Measurements from ENCODE around the gene JAZF1.

Gene JAZF1

DNA sequence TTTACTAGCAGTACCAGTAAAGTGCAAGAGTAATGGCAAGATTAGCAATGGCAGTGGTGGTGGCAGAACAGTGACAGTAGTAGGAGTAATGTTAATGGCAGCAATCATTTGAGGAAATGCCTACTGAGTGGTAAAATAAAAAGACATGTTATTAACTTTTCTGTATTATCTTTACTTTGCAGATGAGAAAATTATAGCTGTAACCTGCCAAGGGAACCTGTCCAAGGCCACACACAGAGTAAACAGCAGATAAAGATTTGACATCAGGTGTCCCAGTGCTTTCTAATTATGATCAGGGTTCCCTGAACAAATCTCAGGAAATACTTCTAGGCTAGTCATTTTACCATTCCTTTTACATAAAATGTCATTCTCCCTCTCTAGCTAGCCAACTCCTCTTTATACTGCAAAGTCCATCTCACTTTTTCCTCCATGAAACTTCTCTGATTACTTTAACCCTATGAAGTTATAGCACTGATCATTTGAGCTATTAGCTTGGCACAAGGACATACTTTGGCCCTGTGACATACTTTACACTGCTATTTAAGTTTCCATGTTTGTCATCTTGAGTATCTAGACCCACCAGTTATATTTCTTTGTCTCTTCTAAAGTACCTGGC lies 221.6 kb downstream of the JAZF1 start:
- no peak for DNase-seq

DNA sequence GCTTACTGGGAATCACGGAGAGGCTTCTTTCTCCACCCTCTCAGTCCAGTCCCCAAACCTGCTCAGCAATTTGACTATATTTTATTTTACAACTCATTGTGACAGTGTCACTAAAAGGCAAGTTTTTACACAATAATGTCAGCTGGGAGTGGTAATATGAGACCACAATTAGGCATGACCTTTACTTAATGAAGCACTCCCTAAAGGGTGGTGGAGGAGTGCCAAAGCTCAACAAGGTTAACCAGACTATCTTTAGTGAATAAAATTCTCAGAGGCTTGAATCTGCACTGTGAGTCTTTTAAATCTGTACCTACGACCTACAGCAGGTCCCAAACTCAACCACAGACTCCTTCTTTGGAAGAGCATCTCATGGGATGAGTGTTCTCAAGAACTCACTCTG lies 225.0 kb downstream of the JAZF1 start:
- DNase-seq: no peak

DNA sequence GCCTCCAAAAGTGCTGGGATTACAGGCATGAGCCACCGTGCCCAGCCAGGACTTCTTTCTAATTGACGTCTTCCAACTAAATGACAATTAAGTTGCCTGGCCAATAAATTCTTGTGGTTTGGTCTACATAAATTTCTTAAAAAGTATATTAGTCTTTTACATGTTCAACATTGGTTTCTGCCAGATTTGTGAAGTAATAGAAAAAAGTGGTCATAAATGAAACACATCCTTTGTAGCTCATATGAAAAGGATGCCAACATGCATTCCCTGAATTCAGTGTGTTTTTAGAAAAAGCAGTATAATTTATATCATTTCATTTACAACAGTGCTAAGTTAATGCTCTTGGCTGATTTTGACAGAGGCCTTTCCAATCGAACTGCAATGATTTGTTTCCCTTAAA lies 225.6 kb downstream of the JAZF1 start:
- no peak for DNase-seq

DNA sequence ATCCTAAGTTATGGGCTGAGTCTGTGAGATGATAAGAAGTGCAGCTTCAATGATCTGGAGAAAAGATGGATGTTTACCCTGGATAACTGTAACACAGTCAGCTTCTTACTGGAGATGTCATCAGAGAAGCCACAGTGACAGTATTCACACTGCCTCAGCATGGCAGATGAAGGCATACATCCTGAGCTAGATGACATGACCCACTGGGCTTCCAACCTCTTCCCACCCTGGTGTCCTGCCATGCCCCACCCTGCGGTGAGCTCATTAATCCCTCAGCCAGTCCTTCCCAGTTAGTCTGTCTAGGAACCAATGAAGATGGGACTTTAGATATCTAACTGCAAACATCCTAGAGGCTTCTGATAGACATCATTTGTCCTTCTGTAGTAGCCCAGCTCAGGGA lies 226.8 kb downstream of the JAZF1 start:
- DNase-seq: no peak

DNA sequence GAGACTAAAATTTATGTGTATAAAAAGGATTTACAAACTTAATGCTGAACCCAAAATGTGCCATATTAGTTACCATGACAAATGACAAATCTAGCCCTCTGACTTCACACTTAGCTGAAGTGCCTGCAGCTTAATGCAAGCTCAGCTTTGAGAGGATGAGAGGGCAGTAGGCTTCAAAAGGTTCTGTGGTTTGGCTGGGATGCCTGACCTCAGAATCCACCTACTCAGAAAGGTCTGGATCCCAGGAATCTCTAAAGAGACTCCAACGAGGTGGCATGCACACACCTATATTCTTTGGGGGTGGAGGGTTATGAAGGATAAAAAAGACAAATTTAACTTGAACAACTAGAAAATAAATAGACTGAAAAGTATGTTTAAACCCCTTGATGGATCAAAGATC lies 227.2 kb downstream of the JAZF1 start:
- no peak for DNase-seq

DNA sequence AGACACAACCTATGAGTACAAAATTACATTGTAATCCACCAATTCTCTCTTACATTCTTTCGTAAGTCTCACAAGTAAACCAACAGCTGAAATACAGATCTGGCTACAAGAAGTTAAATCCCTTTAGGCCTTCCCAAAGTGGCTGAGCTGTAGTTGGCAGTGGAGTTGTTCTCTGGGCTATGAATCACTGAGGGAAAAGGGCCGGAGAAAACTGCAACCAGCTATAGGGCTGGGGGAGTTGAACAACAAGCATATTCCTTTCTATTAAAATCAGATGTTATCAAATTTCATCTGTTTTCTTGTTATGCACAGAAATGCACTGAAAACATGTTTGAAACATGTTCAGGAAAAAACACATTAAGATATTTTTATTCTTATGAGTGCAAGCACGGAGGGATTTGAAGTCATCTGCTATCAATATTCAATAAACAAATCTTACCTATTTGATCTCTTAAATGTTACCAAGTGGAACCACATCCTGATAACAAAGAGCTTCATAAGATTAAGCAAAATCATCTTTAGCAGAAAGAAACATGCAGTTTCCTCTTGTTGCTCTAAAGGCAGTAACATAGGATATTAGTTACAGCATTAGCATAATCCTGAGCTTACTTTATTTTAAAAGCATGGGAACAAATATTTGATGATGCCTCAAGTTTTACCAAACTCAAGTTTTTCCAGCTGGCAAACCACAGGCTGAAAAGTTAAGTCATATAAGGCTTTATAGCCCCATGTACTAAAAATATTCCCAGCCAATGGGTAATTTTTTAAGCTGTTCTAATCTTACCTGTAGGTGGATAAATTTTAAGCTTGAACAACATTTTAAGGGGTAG lies 227.9 kb downstream of the JAZF1 start:
- DNase-seq: peak; percentile 59

DNA sequence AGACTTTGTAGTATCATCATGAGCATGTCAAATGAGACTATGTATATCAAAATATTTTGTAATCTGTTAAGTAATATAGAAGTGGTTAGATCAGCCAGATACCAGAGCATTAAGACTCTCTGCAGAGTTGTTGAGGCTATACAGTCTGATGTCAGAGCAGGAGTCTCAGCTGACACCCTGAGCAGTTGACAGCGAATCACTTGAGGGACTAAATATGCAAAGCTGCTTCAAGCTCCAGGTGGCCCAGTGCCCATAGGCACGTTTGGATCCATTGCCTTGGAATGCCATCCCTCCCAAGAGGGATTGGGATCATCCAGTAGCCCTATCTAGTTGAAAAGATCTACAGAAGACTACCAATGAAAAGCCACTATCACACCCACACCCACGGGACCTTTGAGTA lies 230.5 kb downstream of the JAZF1 start:
- no peak for DNase-seq

DNA sequence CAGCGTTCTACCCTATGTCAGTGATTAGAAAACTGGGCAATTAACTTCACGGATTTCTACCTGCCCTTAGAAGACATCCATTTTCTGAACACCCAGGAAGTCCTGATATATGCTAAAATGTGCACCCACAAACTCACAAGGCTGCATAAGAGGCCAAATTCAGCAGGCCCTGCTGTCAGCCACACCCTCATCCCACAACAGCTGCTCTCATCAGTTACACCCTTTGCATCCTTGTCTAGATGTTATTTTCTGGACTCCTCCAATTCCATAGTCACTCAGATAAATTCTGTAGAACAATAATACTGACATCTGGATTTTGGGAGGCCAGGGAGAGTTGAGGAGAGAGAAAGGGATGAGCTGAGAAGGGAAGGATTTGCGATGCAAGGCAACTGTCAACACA lies 231.7 kb downstream of the JAZF1 start:
- no peak for DNase-seq

DNA sequence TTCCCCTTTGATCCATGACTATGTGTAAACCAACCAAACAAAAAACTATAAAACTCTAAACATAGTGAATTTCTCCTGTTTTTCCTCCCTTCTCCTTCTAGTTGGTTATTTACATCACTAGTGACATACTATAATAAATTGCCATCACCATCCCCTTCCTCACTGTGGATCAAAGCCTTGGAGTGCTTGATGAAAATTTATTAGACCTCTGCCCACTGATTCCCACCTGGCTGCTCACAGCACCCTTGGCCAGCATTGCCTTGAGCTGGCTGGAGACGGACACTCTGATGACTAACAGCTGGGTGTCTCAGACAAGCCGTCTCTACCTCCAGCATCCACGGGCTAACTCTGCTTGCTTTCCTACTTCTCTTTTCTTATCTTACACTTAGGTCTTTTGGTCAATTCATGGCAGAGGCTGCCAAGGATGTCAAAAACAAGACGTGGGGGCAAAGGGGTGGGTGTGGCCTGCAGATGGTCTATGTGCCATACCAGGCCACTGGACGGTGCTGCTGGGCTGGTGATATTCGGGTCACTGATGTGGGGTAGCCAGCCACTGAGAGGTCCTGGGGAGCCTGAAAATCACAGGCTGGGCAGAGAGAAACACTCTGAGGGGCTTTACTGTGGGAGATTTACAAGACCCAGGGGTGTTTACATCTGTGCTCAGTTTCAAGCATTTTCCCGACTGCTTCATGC lies 232.9 kb downstream of the JAZF1 start:
- no peak for DNase-seq

DNA sequence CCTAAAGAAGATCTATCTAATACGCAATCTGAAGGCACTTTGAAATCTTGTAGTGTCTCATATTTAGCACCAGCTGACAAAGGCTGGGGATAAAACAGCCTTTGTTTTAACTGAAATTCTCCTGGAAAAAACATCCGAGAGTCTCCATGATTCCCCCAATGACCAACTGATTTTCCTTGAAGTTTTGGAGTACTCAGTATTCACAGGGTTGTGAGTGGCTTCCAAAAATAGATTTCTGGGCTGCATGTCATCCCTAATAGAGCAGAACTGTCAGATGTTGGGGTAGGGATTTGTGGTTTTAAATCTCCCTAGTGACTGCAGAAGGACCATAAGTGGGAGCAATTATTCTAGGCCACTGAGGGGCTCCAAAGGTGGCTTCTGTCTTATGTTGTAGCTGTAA lies 234.2 kb downstream of the JAZF1 start:
- DNase-seq: no peak

DNA sequence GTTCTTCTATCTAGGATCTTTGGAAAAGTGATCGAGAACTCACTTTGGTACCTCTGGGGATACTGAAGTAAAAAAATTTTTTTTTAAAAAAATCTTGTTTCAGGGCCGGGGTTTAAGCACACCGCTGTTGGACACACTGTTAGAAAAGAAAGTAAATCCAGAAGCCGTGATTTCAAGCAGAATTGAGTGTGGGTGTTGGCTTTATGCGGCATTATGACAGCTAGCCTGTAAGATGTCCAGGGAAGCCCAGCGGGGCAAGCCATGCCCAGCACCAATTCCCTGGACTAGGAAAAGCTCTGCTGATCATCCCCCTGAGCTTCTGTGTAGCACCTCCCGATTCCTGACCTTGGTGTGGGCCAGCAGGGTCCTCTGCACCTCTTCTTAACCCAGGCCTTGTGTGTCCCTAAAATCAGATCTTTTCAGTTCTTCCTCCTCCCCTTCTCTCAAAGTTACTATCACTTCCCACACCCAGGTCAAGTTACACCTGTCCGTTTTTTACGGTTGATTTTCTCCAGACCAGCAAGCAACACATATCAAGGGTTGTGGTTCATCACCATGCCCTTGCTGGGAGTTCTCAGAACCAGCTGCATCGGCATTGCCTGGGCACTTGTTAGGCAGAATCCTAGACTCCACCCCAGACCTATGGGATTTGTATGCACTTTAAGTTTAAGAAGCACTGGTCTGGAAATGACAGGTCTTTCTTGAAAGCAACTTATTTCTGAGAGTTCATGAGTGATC lies 235.4 kb downstream of the JAZF1 start:
- DNase-seq: no peak

DNA sequence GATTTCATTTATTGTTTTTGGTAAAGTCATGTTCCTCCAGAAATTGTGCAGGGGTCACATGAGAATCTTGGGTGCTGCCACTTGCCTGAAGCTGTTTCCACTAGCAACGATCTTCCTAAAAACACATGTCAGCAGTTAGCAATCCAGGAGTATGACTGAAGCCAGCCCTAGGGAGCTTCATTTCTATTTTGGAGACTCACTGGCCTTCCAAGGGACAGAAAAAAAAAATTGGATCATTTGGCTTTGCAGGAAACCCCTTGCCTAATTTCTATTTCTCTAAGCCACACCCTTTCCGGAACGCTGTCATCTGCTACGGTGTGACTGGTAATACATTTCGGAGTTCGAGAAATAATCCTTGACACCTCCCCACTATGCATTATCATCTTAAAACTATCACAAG lies 236.0 kb downstream of the JAZF1 start:
- DNase-seq: no peak

DNA sequence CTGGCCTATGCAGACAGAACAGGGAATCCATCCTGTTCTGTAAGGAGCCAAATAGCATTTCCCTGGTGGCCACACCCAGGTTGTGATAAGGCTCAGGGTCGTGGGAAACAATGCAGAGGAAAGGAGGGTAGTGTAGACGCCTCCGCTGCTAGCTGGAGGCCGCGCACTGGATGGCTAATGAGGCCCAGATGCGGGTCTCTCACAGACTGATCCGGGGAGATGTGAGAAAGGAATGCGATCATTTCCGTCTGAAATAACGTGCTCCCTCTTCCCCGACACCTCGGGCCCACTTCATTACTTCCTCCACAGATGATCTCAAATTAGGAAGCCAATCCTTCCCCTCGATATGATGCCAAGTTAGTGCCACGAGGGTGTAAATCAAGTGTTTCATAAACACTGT lies 237.4 kb downstream of the JAZF1 start:
- DNase-seq: peak; percentile 48

DNA sequence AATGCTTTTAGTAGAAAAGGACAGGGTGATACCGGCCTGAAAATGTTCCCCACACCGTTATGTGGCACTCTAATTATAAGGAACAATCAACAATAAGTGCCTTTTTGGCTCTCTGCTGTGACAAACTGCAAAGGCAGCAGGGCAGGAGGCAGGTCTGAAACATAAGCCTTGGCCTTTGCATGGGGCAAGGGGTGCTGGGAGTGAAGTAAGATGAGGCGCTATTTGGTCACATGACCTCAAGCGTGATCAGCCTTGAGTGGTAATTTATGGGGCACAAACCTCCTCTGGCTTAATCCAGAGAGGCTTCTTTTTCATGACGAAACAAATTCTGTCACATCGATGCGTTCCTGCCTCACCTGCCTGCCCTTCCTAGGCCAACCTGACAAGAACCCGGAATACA lies 237.9 kb downstream of the JAZF1 start:
- DNase-seq: no peak

DNA sequence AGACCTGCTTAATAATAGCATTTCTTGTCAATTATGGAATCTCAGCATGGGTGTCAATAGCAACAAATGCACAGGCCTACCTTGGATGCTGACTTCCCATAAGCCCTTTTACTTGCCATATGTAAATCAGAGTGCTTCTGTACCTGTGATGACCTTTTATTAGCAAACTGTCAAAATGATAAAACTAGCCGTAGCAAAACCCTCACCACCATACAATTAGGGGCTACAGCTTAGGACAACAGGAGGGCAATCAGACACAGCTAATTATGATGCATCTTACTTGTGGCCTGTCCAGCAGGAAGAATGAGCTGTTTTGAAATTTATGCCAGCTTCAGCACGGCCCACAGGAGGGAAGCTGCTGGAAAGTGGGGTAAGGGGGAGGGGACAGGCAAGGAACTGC lies 239.1 kb downstream of the JAZF1 start:
- no peak for DNase-seq

DNA sequence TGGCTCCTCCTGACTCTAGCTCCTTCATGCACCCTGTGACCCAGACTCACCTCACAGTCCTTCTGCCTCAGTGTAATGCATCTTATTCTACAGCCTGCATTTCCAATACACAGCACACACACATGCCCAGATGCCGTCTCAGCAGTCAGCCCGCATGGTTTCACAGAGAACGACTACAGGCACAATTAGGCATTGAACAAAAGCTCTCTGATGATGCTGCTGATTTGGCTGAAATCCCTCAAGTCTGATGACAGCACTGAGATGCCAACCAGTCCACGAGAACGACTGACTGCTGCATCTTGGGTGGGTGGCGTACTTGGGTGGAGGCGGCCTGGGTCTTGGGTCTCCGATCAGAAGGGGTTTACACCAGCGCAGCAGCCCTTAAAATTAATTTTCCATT lies 240.3 kb downstream of the JAZF1 start:
- no peak for DNase-seq

DNA sequence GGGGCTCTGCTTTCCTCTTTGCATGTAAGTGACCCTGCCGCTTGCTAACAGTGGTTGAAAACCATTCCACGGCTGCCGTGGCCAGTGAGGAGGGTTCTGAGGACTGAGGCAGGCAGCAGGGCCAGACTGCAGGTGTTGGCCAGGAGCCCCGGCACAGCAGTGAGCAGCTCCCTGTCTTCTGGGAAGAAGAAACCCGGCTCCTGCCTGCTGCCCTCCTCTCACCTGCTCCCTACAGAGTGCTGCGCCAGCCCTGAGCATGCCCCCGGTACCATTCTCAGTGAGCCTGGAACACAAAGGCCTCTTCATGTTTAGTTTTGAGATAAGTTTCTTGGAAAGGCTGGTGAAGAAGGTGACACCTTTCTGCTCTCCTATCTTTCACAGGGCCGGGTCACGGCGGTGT lies 240.7 kb downstream of the JAZF1 start:
- DNase-seq: no peak

DNA sequence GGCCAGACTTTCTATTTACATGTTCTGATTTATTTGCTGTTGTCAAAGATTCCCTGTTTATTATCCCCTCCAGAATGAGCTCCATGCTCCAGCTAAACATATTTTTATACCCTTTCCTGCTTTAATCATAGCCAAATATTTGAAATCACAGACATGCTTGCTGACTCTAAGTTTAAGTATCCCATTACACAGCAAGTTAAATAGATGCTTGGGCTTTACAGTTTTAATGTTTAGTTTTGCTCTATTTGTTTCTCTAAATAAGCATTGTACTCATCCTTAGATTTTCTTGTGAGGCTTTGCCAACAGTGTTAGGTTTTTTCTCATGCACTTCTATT lies 243.9 kb downstream of the JAZF1 start:
- DNase-seq: no peak

DNA sequence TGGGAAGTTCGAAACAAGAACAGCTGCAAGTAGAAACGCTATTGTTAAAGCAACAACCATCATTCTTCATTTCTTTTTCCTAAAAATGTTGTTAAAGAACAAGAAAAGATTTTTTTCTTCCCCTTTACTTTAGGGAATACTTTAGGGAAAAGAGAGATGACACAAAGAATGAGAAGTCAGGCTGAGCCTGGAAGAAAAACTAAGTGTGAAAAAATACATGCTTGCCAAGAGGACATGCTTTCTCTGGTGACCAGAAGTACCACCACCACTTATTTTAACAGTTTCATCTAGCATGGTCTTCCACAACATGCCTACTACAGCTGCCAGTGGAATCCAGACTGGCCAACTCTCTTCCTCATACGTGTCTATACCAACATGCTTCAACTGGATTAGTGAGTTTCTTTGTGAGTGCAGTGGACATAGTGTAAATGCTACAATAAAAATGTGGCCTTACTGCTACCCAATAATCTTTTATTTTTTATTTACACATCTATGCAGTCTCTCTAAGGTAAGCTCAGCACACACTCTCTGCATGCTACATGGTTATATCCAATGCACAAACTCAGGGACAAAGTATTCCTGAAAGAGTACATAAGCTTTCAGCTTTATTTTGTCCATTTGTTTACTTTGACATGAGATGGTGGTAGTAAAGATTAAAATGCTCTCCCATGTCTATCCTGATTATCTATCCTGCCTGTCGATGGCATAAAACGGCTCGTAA lies 244.4 kb downstream of the JAZF1 start:
- no peak for DNase-seq

DNA sequence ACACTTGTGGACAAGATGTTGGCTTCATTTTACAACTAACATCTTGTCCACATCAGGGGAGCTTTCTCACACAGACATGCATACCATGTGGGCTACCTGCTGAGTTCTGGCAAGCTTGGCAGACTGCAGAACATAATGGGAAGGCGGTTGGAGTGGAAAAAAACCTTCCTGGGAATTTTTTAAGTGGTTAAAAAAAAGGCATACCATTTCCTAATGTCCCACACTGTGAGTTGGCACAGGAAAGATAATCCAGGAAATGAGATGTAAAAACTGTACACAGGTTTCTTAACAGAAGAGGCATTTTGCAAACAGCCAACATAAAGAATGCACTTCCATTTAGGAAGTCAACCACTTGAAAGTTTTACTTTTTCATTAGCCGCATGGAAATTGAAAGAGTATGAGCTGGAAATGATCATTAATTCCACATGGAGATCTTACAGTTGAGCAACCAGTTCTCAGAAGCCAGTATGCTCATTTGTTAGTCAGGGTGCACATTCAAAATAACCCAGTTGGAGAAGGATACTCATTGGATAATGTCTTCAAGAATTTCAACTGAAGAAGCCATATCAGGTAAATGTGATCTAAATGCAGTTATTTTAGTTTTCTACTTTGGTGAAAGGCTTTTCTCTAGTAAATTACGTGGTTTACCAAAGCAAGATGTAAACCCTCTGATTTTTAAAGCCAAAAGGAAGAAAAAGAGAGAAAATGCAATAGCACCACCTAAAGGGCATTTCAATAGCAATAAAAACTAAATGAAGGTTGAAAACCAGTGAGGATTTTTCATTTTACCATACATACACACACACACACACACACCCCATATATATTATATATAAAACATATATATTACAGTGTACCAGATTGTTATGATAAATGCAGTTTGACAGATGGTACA lies 246.7 kb downstream of the JAZF1 start:
- no peak for DNase-seq

DNA sequence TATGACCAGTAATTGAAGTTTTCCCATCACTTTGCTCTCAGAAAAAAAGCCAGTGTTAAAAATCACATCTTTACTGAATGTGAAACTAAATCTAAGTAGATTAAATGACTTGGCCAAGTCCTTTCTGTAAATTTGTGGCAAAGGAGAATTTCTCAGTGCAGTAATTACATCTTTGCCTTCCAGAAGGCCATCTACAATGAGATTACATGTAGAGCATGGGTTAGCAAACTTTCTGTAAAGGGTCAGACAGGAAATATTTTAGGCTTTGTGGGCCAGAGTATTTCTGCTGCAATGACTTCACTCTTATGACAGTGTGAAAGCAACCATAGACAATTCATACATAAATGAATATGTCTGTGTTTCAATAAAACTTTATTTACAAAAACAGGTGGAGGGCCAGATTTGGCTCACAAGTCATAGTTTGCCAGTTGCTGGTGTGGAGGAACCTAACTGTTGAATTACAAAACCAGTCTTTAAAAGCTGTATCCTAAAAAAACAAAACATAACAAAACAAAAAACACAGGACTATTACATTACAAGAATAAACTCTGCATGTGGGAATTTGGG lies 249.6 kb downstream of the JAZF1 start:
- no peak for DNase-seq

DNA sequence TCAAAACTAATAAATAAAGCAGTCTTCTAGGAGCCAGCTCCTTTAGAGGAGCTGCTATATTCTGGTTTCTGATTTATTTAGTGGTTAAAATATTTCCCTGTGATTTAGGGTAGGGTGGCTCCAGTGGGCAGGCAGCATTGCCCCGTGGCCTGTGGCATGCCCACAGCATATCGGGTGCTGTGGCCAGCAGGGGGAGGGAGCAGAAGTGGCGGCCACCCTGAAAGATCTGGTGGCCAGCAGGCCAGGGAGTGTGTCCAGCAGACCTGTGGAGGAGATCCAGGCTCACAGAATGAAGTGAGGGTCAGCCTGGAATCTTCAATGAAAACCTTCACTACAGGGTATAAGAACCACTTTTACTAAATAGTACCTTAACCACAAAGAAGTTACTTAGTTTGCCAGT lies 251.5 kb downstream of the JAZF1 start:
- no peak for DNase-seq
